ENCODE measurements around the gene RPS27. TPM values are rescaled to one million over a fixed set of nuclear protein-coding genes. Genes with fewer than 3 reads are reported as not detected.
A peak's percentile ranks its signal among the peaks of the same experiment; 100 is the strongest.
"Not testable (repeated sequence)": the region's sequence is repeated elsewhere in the genome, so short reads cannot be mapped to it uniquely, and the experiment has no call there.

The RPS27 gene
- polyA plus RNA-seq, 4 donors, result 2,530 to 3,078 (median 2,700) TPM

GRCh38 chr1:153960206-153960605, 30.4 kb upstream of the RPS27 start:
- DNase-seq (ENCODE audit: low read depth in 4 of 4, low spot score in 3 of 4), result no peak

- DNase-seq (ENCODE audit: low read depth in 4 of 4, low spot score in 3 of 4), result no peak
Observed at GRCh38 chr1:153961421-153961820, 29.1 kb upstream of the RPS27 start.

- no peak for DNase-seq (ENCODE audit: low read depth in 4 of 4, low spot score in 3 of 4)
Observed at GRCh38 chr1:153962088-153963029, 28.2 kb upstream of the RPS27 start.

GRCh38 chr1:153963030-153963849, 27.3 kb upstream of the RPS27 start, which contains the start of gene SLC39A1:
Gene SLC39A1, minus strand, starts transcription at chr1:153963537. Its CDS starts 822 bp downstream, at chr1:153962715.
- peak; percentile 96 to 98 (median 98) for DNase-seq (ENCODE audit: low read depth in 4 of 4, low spot score in 3 of 4)

GRCh38 chr1:153963850-153964331, 26.7 kb upstream of the RPS27 start:
- no peak for DNase-seq (ENCODE audit: low read depth in 4 of 4, low spot score in 3 of 4)

- peak in 2 of 4 donors; percentile 96 for DNase-seq (ENCODE audit: low read depth in 4 of 4, low spot score in 3 of 4)
Observed at GRCh38 chr1:153967107-153967999, 23.2 kb upstream of the RPS27 start, which contains the start of gene CREB3L4. Gene CREB3L4, plus strand, starts transcription at chr1:153967902. Its CDS starts 624 bp downstream, at chr1:153968526.

GRCh38 chr1:153968000-153968363, 22.6 kb upstream of the RPS27 start:
- DNase-seq (ENCODE audit: low read depth in 4 of 4, low spot score in 3 of 4), result no peak

GRCh38 chr1:153968408-153968807, 22.2 kb upstream of the RPS27 start:
- no peak for DNase-seq (ENCODE audit: low read depth in 4 of 4, low spot score in 3 of 4)

GRCh38 chr1:153968972-153969371, 21.6 kb upstream of the RPS27 start:
- DNase-seq (ENCODE audit: low read depth in 4 of 4, low spot score in 3 of 4), result no peak

GRCh38 chr1:153970346-153970745, 20.2 kb upstream of the RPS27 start:
- no peak for DNase-seq (ENCODE audit: low read depth in 4 of 4, low spot score in 3 of 4)

GRCh38 chr1:153973071-153973470, 17.5 kb upstream of the RPS27 start:
- no peak for DNase-seq (ENCODE audit: low read depth in 4 of 4, low spot score in 3 of 4)

GRCh38 chr1:153973525-153973924, 17.0 kb upstream of the RPS27 start:
- DNase-seq (ENCODE audit: low read depth in 4 of 4, low spot score in 3 of 4), result no peak

- no peak for DNase-seq (ENCODE audit: low read depth in 4 of 4, low spot score in 3 of 4)
Observed at GRCh38 chr1:153976819-153977249, 13.7 kb upstream of the RPS27 start.

- DNase-seq (ENCODE audit: low read depth in 4 of 4, low spot score in 3 of 4), result peak in 2 of 4 donors; percentile 76 to 77
Observed at GRCh38 chr1:153977250-153978240, 13.0 kb upstream of the RPS27 start, which contains the start of gene JTB. Gene JTB, minus strand, starts transcription at chr1:153977674. Its CDS starts 422 bp downstream, at chr1:153977252.

- no peak for DNase-seq (ENCODE audit: low read depth in 4 of 4, low spot score in 3 of 4)
Observed at GRCh38 chr1:153978274-153978909, 12.2 kb upstream of the RPS27 start.

- DNase-seq (ENCODE audit: low read depth in 4 of 4, low spot score in 3 of 4), result not testable (repeated sequence)
Observed at GRCh38 chr1:153979091-153979490, 11.5 kb upstream of the RPS27 start.

- not testable (repeated sequence) for DNase-seq (ENCODE audit: low read depth in 4 of 4, low spot score in 3 of 4)
Observed at GRCh38 chr1:153981735-153982134, 8.8 kb upstream of the RPS27 start.
